Measurements from ENCODE around the gene BBS1. TPM values are rescaled to one million over a fixed set of nuclear protein-coding genes. Genes with fewer than 3 reads are reported as not detected.

Gene BBS1
- total RNA-seq, 4 donors from 2014 or later, result 83.2 to 200 (median 165) TPM

DNA sequence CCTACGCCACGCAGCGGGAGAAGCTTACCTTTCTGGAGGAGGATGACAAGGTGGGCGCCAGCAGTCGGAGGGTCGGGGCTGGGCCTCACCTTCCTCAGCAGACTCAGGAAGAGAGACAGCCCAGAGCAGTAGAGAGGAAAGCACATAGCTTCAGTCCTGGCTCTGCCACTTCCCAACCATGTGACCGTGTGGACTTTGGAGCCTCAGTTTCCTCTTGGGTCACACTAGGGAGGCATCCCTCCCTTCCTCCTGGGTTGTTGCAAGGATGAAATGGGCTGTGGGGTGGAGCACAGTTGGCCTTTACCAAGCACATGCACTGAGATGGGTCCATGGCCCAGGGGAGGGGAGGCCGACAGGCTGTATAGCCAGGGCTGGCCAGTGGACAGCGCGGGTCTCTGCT, 17.3 kb upstream of the BBS1 start:
- H3K36me3 ChIP-seq, result peaks cover 15 to 22% of the 10 kb centered on the region in 2 donors
- no peak for DNase-seq
- H3K4me1 ChIP-seq, result no peaks in the 10 kb centered on the region
- no peaks in the 10 kb centered on the region for H3K9me3 ChIP-seq
- no peaks in the 10 kb centered on the region for H3K27me3 ChIP-seq
- TF ChIP-seq, protein P1, sequence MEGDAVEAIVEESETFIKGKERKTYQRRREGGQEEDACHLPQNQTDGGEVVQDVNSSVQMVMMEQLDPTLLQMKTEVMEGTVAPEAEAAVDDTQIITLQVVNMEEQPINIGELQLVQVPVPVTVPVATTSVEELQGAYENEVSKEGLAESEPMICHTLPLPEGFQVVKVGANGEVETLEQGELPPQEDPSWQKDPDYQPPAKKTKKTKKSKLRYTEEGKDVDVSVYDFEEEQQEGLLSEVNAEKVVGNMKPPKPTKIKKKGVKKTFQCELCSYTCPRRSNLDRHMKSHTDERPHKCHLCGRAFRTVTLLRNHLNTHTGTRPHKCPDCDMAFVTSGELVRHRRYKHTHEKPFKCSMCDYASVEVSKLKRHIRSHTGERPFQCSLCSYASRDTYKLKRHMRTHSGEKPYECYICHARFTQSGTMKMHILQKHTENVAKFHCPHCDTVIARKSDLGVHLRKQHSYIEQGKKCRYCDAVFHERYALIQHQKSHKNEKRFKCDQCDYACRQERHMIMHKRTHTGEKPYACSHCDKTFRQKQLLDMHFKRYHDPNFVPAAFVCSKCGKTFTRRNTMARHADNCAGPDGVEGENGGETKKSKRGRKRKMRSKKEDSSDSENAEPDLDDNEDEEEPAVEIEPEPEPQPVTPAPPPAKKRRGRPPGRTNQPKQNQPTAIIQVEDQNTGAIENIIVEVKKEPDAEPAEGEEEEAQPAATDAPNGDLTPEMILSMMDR (IDR thresholded peaks at IDR 0.05), result no peak
- no peak for TF ChIP-seq POLR2A (IDR thresholded peaks at IDR 0.05)
- intact Hi-C loops (cut with DNase I), result no loop called here
- H3K4me3 ChIP-seq (replicated peaks in 1 of 3), result no peak overlapping the region
- 97 to 98% methylated on average over 7 to 10 of the region's 10 CpGs for WGBS, 2 donors
- no peak overlapping the region for H3K27ac ChIP-seq

DNA sequence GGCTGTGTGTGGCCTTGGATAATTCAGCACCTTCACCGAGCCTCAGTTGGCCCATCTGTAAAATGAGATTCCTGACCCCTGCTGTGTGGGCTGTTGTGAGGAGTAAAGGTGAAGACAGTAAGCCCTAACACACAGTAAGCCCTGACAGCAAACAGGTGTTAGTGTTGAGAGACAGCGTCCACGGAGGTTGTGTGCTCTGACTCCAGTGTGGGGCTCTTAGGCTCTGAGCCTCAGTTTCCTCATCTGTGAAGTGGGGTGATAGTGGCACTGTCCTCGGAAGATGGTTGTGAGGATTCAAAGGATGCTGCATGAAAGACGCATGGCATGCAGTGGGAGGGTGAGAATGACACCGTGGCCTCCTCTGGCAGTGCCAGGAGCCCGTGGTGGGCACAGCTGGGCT, 16.0 kb upstream of the BBS1 start:
- Histone ChIP-seq H3K27me3 (no peaks in the 10 kb centered on the region), H3K4me1 (no peaks in the 10 kb centered on the region), H3K9me3 (no peaks in the 10 kb centered on the region), H3K4me3 (replicated peaks in 1 of 3) (no peak overlapping the region), H3K27ac (no peak overlapping the region), H3K36me3 (peaks cover 15 to 26% of the 10 kb centered on the region in 2 donors)
- no peak for DNase-seq
- TF ChIP-seq POLR2A (IDR thresholded peaks at IDR 0.05), result no peak
- TF ChIP-seq, protein P1 (IDR thresholded peaks at IDR 0.05), result no peak
- intact Hi-C loops (cut with DNase I), result no loop called here
- 93 to 96% methylated on average over 5 to 7 of the region's 7 CpGs for WGBS, 2 donors

DNA sequence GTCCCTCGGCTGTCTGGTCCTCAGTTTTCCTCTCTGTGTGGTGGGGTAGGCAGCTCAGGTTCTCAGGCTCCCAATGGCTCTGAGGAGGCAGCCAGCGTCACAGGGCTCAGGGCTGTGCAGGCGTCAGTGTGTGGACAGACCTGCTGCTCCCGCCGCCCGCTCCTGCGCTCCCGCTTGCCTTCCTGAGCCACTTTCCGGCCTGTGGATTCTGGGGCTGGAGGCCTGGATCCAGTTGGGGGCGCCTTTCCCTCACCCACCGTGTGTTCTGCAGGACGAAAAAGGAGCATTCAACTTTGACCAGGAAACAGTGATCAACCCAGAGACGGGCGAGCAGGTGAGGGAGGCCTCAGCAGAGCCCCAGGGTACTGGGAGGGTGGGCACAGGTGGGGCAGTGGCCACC, 15.5 kb upstream of the BBS1 start:
- Histone ChIP-seq H3K27ac (no peak overlapping the region), H3K36me3 (peaks cover 15 to 28% of the 10 kb centered on the region in 2 donors), H3K9me3 (no peaks in the 10 kb centered on the region), H3K4me1 (no peaks in the 10 kb centered on the region), H3K4me3 (replicated peaks in 1 of 3) (no peak overlapping the region), H3K27me3 (no peaks in the 10 kb centered on the region)
- intact Hi-C loops (cut with DNase I), result no loop called here
- WGBS, 2 donors, result 68 to 85% methylated on average over 4 to 6 of the region's 14 CpGs
- TF ChIP-seq, protein P1 (IDR thresholded peaks at IDR 0.05), result no peak
- no peak for DNase-seq

DNA sequence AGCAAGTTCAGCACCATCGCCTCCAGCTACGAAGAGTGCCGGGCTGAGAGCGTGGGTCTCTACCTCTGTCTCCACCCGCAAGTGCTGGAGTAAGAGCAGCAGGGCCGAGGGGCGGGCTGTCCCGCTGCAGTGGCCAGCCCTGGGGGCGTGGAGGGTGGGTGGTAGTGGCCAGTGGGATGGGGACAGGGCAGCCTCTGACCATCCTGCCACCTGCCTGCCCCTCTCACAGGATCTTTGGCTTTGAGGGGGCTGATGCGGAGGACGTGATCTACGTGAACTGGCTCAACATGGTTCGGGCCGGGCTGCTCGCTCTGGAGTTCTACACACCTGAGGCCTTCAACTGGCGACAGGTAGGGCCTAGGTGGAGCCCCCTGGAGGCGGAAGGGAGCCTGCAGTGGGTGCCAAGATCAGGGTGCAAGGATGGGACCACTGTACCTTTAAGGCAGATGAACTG, 15.0 kb upstream of the BBS1 start:
- H3K27me3 ChIP-seq, result no peaks in the 10 kb centered on the region
- WGBS, 2 donors, result 91 to 100% methylated on average over 9 to 17 of the region's 17 CpGs
- no peak overlapping the region for H3K4me3 ChIP-seq (replicated peaks in 1 of 3)
- H3K36me3 ChIP-seq, result peaks cover 19 to 30% of the 10 kb centered on the region in 2 donors
- no peaks in the 10 kb centered on the region for H3K4me1 ChIP-seq
- intact Hi-C loops (cut with DNase I), result no loop called here
- no peaks in the 10 kb centered on the region for H3K9me3 ChIP-seq
- DNase-seq, result no peak
- no peak for TF ChIP-seq POLR2A (IDR thresholded peaks at IDR 0.05)
- TF ChIP-seq, protein P1 (IDR thresholded peaks at IDR 0.05), result no peak
- no peak overlapping the region for H3K27ac ChIP-seq

DNA sequence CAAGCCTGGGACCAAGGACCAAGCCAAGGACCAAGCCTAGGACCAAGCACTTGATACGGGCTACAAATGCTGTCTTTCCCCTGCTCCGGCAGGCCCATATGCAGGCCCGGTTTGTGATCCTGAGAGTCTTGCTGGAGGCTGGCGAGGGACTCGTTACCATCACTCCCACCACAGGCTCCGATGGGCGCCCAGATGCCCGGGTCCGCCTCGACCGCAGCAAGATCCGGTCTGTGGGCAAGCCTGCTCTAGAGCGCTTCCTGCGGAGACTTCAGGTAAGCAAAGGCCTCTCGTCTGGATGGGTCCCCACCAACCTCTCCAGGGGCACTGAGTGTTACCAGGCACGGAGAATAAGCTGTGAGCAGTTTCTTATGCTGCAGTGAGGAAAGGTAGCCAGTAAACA, 13.2 kb upstream of the BBS1 start:
- intact Hi-C loops (cut with DNase I), result no loop called here

More for the DNA sequence above, 13.2 kb upstream of the BBS1 start:
- Histone ChIP-seq H3K4me1 (no peaks in the 10 kb centered on the region), H3K27me3 (no peaks in the 10 kb centered on the region), H3K27ac (no peak overlapping the region), H3K4me3 (replicated peaks in 1 of 3) (no peak overlapping the region), H3K36me3 (peaks cover 19 to 30% of the 10 kb centered on the region in 2 donors), H3K9me3 (no peaks in the 10 kb centered on the region)
- no peak for DNase-seq
- TF ChIP-seq, protein P1 (IDR thresholded peaks at IDR 0.05), result no peak
- no peak for TF ChIP-seq POLR2A (IDR thresholded peaks at IDR 0.05)
- WGBS, 2 donors, result 96 to 98% methylated on average over 7 to 13 of the region's 16 CpGs
